Lower leg skin (tissue), 3 donors: ENCODE measurements around the gene FMO5.

ENCODE experiments used
- POLR2A ChIP-seq, 2 donors: fragments of 450-650 bp; IDR thresholded peaks; one replicate each; pipeline ENCODE4 v1.6.1; 2016 to 2017; ENCODE audit warnings: antibody characterized with exemption in 2 of 2, mild to moderate bottlenecking in 1 of 2, moderate library complexity in 1 of 2
- TF ChIP-seq, protein P1 (sequence below), 3 donors: fragments of 450-650 bp; IDR thresholded peaks; one replicate each; pipeline ENCODE4 v1.5.1; 2016; ENCODE audit warnings: antibody characterized with exemption in 3 of 3, mild to moderate bottlenecking in 3 of 3, moderate library complexity in 2 of 3

DNA sequence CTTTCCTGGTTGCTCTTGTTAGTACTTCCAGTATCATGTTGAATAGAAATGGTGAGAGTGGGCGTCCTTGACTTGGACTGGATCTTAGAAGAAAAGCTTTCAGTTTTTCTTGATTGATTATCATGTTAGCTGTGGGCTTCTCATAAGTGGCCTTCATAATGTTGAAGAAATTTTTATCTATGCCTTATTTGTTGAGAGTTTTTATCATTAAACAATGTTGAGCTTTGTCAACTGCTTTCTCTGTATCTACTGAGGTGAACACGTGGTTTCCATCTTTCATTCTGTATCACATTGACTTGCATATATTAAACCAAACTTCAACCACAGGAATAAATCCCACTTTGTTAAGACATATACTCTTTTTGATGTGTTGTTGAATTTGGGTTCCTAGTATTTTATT is 82.3 kb downstream of the FMO5 start:
- TF ChIP-seq, protein P1, sequence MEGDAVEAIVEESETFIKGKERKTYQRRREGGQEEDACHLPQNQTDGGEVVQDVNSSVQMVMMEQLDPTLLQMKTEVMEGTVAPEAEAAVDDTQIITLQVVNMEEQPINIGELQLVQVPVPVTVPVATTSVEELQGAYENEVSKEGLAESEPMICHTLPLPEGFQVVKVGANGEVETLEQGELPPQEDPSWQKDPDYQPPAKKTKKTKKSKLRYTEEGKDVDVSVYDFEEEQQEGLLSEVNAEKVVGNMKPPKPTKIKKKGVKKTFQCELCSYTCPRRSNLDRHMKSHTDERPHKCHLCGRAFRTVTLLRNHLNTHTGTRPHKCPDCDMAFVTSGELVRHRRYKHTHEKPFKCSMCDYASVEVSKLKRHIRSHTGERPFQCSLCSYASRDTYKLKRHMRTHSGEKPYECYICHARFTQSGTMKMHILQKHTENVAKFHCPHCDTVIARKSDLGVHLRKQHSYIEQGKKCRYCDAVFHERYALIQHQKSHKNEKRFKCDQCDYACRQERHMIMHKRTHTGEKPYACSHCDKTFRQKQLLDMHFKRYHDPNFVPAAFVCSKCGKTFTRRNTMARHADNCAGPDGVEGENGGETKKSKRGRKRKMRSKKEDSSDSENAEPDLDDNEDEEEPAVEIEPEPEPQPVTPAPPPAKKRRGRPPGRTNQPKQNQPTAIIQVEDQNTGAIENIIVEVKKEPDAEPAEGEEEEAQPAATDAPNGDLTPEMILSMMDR (IDR thresholded peaks at IDR 0.05) = no peak
- no peak for TF ChIP-seq POLR2A (IDR thresholded peaks at IDR 0.05)
